T1000 (cell line): ENCODE results near the gene TMEM94.

ENCODE experiments used
- DNase-seq: peaks from one replicate; lab custom pipeline; 2025; ENCODE audit warnings: mixed read lengths; lab: John Stamatoyannopoulos, UW

Gene TMEM94

GRCh38 chr17:75525806-75526554 lies 69.5 kb downstream of the TMEM94 start:
- DNase-seq: no peak

GRCh38 chr17:75526555-75527270 lies 70.3 kb downstream of the TMEM94 start:
- DNase-seq: no peak

DNA sequence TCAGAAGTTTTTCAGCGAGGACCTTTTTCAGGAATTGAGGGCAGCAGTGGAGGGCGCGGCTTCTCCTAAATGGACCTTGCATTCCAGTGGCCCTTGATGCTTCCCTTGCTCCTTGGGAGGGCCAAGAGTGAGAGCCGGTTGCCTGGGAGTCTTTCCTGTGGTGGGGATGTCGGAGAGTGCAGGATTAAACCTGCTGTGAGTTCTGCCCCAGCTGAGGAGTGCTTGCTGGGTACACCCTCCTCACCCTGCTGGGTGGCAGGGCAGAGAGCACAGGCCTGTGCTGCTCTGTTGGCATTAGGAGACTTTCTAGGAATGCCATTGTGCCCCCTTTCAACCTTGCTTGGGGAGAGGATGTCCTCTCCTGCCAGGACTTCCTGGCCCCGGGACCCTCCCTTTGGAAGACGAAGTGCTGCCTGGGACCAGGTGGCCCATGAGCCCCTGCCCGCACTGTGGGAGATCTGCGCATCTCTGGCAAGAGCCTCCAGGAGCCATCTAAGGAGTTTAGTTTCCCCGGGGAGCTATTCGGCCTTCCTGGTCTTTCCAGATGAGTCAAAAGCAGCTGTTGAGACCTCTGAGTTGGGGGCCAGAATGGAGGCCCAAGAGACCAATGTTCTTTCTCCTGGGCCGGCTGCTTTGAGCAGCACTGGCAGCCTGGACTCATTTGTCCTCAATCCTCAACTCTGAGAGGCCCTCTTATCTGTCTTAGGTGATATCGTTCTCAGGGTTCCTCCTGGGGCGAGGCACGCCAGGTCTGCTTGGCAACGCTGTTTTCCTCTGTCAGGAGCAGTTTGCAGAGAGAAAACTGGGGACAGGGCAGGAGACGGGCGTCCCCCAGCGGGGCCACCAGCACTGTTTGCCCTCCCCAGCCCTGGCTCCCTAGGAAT lies 74.6 kb downstream of the TMEM94 start:
- no peak for DNase-seq

DNA sequence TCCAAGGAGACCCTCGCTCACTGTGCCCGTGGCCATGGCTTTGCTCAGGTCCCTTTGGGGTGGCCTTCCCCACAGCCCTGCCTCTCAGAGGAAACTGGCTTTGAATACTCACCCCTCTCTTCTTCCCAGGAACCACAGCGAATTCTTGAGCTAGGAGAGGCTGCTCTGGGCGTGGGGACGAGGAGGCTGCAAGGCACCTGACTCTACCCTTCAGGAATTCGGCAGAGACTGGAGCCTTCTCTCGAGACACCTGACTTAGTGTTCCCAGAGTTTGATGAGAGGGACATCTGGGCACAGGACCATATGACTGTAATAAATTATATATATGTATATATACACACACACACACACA lies 75.3 kb downstream of the TMEM94 start:
- DNase-seq: no peak

- DNase-seq: no peak
Observed at GRCh38 chr17:75535119-75535537, 78.7 kb downstream of the TMEM94 start.

- DNase-seq: no peak
Observed at GRCh38 chr17:75535871-75536270, 79.4 kb downstream of the TMEM94 start.

GRCh38 chr17:75536366-75536765 lies 79.9 kb downstream of the TMEM94 start:
- DNase-seq: no peak

- DNase-seq: no peak
Observed at GRCh38 chr17:75539967-75540729, 83.7 kb downstream of the TMEM94 start.

DNA sequence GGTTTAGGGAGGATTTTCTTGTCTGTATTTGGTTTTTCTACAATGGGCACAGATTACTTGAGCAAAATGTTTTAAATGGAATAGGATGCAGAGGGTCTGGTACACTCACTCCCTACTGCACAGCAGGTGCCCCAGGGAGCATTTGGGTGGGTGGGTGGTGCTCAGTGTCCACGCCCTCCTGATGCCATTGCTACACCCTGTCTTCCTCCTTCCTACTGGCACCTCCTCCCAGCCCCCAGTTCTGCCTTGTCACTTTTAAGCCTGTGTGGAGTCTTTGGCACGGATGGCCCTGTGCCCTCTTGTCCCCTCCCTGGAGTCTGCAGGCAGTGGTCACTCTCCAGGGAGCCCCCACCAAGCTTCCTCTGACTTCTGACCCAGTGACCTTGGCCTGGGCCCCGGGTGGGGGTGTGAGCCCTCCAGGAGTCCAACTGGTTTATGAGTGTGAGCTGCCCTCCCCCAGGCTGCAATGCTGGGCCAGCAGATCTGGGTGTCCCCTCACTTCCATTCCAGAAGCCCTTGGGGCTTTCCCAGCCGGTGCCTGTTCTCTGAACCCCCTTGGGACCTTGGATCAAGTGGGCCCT lies 84.6 kb downstream of the TMEM94 start:
- no peak for DNase-seq

- DNase-seq: no peak
Observed at GRCh38 chr17:75542229-75542628, 85.8 kb downstream of the TMEM94 start.

DNA sequence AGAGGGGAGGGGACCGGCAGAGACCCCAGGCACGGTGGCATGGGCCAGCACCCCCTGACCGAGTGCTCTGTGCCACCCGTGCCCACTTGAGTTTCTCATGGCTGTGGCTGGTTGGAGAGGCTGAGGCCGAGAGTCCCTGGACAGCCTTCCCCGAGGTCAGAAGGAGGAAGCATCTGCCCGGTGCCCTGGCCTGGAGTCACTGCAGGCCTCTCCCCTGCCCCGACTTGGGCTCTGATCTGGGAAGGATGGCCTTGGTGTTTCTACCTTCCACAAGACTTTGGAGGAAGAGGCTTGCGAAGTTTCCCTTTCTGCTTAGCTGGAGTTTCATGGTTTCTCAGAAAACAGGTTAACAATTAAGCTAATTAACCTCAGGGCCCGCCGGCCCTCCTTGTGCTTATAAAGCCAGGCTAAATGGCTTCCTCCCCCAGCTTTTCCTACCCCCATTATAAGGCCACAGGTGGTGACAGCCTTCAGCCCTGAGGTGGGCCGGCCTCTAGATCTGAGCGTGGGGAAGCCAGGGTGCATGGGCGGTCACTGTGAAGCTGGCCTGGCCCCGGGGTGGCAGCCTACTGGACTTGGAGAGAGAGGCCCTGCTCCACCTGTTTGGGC lies 86.4 kb downstream of the TMEM94 start:
- DNase-seq: no peak

- DNase-seq: no peak
Observed at GRCh38 chr17:75544250-75544649, 87.8 kb downstream of the TMEM94 start.

- DNase-seq: no peak
Observed at GRCh38 chr17:75546181-75546580, 89.7 kb downstream of the TMEM94 start.

DNA sequence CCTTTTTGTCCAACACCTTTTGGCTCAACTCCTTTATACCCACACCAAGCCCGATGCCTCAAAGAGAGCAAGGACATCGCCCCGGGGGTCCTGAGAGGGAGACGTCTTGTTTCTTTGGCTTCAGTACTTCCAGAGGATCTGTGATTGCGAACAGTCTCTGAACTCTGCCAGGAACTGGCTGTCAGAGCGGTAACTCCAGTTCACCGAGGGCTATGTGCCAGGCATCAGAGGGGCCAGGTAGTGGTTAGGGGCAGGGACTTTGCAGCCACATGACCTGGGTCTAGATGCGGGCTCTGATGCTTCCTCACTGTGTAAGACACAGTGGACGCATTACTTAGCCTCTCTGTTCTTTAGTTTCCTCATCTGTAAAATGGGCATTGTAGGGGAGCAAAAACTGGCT lies 90.7 kb downstream of the TMEM94 start:
- no peak for DNase-seq

- DNase-seq: no peak
Observed at GRCh38 chr17:75548813-75549212, 92.4 kb downstream of the TMEM94 start.
